Stimulated activated CD4-positive, alpha-beta T cell treated with anti-CD3 and anti-CD28 coated beads, Interleukin-12 subunit alpha, Interleukin-12 subunit beta, amount 100 ng/mL, for 4 hours (primary cell): ENCODE data around the gene ATP13A4.

ENCODE experiments used
- DNase-seq: peaks from one replicate; pipeline ENCODE4 v3.0.0-alpha.2; 2020

ATP13A4 gene

DNA sequence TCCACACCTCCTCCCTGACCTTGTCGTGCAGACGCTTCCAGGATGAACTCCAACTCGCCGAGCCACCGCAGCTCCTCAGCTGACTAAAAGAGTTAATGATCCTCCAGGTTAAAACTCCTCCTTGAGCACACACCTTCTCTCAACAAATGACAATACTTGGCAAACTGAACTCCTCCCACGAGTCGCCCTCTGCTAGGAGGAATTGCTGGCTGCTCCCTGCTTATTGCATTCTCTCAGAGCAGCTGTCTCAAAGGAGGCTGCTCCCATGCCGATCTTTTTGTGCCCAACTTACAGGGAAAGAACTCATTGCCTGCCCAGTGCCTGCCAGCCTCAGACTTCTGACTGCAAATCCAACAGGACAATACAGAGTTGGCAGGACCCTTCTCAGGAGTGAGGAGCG is at the start of gene ATP13A4:
Gene ATP13A4, minus strand, starts transcription at position 85 of the 400 bp plus-strand sequence. CDS start 96 bp downstream, outside the sequence.
- DNase-seq: no peak

DNA sequence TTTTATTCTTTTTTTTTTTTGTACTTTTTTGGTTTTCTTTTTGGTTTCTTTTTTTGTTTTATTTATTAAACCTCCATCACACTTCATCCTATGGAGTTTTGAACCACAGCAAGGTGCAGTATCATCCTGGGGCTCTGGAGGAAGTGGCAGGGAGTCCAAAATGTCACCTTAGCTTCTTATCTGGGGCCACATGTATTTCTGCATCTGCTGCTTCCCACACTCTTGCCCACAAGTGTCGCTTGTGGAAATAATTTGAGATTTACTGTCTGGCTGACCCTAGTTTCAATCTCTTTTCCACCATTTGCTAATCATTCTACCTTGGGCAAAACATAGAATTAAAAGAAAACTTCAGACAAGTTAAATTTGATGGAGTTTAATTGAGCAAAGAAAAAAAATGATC is 44.7 kb upstream of the ATP13A4 start:
- DNase-seq: no peak

DNA sequence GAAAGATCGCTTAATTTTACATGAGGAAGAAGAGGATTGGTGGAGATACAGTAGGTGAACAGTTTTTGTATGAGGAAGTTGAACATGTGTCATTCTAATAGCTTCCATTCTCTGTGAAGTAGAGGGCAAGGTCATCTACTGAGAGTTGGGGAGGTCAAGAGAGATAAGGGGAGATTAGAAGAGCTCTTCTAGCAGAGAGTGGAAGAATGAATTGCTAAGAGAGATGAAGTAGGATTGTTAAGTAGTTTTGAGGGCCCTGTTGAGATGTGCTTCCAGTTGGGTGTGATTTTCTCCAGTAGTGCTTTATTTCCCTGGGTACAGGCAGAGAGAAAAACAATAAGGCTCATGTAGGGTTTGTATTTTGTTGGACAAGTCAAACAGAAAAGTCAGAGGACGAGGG is 43.5 kb upstream of the ATP13A4 start:
- no peak for DNase-seq

DNA sequence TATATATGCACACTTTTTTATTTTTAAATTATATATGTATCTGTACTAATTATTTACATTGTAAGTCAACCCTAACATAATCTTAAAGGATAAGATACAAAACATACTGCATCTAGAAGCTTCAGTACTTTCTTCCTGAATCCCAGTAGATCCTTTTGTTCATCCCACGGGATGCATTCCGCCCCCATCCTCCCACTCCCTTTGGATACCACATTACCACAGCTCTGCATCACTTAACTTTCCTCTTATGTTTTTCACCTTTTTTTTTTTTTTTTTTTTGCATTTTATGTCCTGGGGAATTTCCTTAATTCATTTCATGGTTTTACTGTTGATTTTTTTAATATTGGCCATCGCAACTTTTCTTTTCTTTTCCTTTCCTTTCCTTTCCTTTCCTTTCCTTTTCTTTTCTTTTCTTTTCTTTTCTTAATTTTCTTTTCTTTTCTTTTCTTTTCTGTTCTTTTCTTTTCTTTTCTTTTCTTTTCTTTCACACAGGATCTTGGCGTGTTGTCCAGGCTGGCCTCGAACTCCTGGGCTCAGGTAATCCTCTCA is 41.3 kb upstream of the ATP13A4 start:
- DNase-seq: no peak

DNA sequence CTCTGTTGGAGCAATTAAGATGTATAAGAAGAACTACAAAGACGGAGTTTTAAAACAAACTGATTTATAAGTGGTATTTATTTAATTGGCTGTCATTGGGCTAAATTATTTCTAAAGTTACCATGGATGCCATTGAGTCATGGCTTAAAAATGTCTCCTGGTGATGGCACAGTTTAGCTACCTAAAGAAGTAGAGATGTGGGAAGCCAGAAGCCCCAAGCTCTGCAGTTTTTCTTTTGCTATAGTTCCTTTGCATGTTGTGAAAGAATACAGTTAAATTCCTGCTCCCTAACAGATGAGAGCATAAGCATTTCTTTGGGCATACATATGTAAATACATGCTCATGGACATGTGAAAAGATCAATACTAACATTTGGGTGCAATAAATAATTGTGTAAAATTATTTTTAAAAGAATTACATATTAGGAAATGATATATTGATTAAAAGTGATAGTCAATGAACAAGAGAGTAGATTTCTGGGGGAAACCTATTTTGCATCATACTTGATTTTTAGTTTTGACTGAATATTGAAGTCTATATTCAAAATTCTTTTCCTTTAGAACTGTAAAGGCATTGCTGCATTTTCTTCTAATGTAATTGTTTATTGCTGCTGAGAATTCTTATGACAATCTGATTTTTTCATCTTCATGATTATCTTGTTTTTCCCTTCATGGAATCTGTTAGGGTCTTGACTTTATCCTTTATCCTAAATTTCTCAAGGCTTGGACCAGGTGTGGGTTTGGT is 40.4 kb upstream of the ATP13A4 start:
- no peak for DNase-seq

DNA sequence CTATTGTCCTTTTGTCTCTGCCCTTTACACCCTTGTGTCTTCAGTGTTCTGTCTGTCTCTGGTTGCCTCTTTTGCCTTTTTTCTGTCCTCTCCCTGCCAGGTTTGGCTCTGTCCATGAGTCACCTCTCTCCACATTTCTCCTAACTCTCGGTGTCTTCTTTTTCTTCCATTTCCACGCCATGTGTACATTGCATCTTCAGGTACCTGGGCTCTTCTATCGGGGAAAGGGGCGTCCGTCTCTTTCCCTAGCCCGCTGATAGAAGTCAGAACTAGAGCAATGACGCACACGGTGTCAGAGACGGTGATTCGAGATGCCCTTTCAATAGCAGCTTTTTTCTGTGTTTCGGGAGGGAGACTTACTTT is 39.0 kb upstream of the ATP13A4 start:
- peak; percentile 28 for DNase-seq

GRCh38 chr3:193592841-193593667 is 38.4 kb upstream of the ATP13A4 start, which contains the start of gene OPA1:
Gene OPA1 (plus strand): TSS chr3:193593208. CDS start chr3:193593378, 170 bp downstream.
- peak; percentile 87 for DNase-seq

- no peak for DNase-seq
Observed at GRCh38 chr3:193590088-193590856, 35.6 kb upstream of the ATP13A4 start.

DNA sequence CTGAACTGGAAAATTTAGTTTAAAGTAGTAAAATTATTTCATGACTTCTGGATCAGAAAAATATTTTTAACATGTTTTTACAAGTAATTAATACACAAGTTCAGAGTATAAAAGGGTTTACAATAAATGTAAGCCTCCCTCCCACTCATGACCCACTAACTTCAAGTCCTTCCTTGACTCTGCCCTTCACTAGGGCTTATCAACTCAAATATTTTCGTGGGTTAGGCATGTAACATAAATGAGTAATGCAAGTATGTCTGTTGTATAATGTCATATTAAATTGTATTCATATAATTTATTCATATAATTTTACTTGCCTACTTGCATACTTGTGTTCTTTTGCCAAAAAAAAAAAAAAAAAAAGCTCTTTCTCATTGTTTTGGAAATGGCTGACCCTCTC is 34.9 kb upstream of the ATP13A4 start:
- no peak for DNase-seq

DNA sequence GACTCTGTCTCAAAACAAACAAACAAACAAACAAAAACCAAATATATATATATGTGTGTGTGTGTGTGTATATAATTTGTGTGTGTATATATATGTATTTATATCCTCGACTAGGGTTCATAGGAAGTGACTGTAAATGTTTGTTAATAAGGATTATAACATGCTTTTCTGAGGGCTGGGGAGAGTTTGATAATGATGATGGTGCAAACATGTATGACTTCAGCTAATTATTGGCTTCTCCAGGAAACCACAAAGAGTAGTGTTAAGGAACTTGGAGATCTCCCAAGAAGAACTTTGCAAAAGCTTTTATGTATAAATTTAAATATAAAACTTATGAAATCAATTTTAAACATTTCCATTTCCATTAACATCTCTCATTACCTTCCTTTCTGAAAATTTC is 34.4 kb upstream of the ATP13A4 start:
- no peak for DNase-seq

- no peak for DNase-seq
Observed at GRCh38 chr3:193586526-193586925, 31.8 kb upstream of the ATP13A4 start.

- no peak for DNase-seq
Observed at GRCh38 chr3:193585530-193585929, 30.8 kb upstream of the ATP13A4 start.

- DNase-seq: no peak
Observed at GRCh38 chr3:193574488-193575070, 19.9 kb upstream of the ATP13A4 start.

DNA sequence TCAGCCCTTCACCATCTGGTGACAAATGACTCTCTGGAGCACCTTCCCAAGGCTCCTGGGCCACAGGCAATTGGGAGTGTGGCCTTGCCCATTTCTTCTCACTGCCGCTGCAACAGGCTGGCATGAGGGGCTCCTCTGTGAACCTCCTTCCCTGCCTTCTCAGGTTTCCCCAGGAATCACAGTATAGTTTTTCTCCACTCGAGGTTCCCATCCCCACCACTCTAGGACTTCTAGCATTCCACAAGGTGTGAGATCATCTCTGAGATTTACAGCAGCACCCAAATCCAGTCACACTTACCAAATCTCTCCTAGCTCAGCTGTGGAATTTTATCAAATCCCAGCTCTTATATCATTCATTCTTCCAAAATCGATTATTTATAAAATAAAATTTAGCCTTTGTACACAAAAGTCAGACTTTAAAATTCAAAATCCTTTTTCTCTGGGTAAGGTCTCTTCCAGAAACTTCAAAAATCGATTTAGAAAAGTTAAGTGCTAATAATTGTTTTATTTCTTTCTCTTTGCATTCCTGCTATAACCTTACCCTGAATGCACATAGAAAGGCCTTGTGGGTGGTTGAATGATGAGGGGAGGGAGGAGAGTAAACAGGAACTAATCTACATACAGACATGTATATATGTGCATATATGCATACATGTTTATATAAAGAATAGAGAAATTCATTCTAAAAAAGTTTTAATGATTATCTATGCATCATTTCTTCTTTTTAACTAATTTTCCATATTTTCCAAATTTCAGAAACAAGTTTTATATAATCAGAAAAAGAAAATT is 18.9 kb upstream of the ATP13A4 start:
- no peak for DNase-seq

GRCh38 chr3:193572426-193572908 is 17.8 kb upstream of the ATP13A4 start:
- peak; percentile 32 for DNase-seq

DNA sequence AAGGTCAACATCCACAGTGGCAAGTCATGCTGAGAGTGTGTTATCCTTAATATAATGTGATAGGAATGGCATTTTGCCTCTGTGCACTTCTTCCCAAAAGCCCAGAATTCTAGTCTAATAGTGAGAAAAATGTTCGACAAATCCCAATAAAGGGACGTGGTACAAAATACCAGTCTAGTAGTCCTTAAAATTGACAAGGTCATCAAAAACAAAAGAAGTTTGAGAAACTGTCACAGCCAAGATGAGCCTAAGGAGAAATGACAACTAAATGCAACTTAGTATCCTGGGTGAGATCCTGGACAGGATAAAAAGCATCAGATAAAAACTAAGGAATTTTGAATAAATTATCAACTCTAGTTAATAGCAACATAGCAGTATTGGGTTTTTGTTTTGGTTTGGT is 14.4 kb upstream of the ATP13A4 start:
- no peak for DNase-seq

DNA sequence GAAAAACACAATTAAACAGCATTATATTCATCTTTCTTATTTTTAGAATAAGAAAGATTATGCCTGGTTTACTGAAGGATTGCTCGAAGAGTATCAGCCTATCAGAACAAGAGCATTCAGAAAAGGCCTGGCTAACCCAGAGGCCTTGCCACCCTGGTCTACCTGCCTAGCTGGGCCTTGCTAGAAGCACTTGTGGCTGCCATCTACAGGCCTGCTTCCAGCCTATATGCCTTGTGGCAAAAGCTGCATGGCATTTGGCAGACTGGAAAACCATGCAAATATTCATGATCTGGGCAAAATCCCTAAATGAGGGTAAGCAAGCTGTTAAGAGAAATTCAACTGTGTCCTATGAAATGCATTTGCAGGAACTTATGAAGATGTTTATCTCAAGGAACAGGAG is 9.3 kb upstream of the ATP13A4 start:
- DNase-seq: no peak

DNA sequence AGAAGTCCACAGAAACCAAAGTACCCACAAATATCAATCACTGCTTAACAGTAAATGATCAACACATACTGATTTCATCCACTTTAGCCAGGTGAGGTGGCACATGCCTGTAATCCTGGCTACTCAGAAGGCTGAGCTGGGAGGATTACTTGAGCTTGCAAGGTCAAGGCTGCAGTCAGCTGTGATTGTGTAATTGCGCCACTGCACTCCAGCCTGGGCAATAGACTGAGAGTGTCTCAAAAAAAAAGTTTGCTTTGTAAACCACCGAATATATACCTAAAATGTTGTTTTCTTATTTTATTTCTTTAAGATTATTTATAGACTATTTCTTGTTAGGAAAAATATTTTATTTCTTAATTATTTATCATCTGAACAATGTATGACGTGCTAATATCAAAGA is 8.7 kb upstream of the ATP13A4 start:
- DNase-seq: no peak

DNA sequence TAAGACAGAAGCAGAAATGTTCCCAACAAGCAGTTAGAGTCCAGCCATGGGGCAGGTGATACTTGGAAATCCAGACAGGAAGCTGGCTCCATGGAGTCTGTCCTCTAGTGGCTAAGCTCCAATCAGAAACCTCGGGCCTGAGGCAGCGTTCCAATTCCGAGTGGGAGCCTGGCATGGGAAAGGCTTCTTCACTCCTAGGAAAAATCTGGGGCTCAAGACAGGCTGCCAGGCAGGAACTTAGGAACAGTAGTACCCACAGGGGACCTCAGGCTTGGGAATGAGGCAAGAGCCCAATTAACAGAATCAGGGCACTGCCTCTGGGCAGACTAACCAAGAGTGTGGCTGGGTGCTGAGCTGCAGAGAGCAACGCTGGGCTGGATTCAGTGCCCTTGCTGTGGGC is 6.2 kb upstream of the ATP13A4 start:
- DNase-seq: no peak

DNA sequence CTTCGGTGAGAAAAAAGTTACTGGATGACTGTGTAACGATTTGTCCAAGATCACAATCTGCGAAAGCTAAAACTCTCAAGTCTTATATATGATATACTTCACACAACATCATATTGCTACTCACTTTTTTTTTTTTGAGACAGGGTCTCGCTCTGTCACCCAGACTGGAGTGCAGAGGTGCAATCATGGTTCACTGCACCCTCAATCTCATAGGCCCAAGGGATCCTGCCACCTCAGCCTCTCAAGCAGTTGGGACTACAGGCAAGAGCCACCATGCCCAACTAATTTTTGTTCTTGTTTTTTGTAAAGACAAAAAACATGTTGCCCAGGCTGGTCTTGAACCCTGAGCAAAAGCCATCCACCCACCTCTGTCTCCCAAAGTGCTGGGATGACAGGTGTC is 5.4 kb upstream of the ATP13A4 start:
- DNase-seq: no peak

DNA sequence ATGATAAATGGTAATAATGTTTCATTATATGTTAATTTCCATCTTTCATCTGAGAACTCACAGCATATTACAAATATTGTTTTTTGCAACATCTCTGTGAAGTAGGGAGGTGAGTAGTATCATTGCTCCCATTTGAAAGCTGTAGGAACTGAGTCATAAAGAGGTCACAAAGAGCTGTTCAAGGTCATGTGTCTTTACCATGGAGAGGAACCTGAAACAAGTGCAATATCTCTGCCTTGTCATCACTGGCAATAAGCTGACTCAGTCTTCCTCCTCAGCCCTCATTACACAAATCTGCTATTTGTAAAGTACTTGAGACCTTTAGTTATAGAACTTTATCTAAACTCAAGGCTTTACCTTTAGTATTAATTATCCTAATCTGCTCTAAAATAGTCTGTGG is 4.4 kb upstream of the ATP13A4 start:
- DNase-seq: no peak

GRCh38 chr3:193556841-193557240 is 2.1 kb upstream of the ATP13A4 start:
- DNase-seq: no peak
